ENCODE data around the gene TECPR2.
A peak's percentile ranks its signal among the peaks of the same experiment; 100 is the strongest.

DNA sequence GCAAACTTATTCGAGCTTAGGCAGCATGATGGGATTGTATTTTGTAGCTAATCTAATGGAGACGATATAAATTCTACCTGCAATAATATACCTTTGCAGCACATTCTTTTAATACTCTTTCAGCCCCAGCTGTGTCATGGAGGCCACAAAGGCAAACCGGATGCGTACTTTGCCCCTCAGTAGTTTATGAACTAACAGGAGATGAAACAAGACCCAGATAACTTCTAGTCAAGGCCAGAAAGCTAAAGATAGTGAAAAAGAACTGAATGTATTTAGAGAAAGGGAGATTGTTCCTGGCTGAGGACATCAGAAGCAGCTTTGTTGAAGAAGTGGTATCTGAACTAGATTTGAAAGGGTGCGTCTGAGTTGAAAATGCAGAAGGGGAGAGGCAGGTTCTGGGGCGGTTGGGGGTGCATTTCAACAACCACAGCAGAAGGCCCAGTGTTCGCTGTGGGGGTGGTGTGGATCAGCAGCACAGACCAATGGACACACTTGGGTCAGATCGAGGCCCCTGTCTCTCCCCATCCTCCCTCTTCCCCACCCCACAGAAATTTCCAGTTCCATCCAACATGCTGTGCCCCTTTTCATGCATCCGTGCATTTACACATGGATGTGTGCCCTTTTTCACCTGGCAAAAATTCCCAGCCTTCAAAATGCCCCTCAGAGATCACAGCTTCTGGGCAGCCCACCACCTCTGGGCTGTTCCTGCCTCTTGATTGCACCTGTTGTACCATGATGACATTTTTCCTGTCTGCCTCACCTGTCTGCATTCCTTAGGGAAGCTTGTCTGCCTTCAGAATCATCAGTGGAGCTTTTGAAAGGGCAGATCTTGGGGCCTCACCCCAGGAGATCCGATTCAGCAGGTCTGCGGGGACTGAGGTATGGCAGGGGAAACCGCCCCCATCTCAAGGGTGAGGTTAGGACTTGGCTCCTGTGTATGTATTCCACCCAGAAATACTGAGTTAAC, 41.0 kb upstream of the TECPR2 start:
- TF ChIP-seq KDM1A (CRISPR knock-in tag; IDR thresholded peaks at IDR 0.05) (no peak), EZH2 (conservative IDR thresholded peaks at IDR 0.05; ENCODE audit: low read depth, low read length) (no peak), NR3C1 (CRISPR knock-in tag; IDR thresholded peaks at IDR 0.05) (no peak), ZSCAN9 (CRISPR knock-in tag; IDR thresholded peaks at IDR 0.05; ENCODE audit: borderline replicate concordance) (no peak), GTF2F1 (IDR thresholded peaks at IDR 0.05; ENCODE audit: low read length) (no peak)
- TF ChIP-seq, protein P1, sequence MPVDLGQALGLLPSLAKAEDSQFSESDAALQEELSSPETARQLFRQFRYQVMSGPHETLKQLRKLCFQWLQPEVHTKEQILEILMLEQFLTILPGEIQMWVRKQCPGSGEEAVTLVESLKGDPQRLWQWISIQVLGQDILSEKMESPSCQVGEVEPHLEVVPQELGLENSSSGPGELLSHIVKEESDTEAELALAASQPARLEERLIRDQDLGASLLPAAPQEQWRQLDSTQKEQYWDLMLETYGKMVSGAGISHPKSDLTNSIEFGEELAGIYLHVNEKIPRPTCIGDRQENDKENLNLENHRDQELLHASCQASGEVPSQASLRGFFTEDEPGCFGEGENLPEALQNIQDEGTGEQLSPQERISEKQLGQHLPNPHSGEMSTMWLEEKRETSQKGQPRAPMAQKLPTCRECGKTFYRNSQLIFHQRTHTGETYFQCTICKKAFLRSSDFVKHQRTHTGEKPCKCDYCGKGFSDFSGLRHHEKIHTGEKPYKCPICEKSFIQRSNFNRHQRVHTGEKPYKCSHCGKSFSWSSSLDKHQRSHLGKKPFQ (CRISPR knock-in tag; IDR thresholded peaks at IDR 0.05; ENCODE audit: insufficient replicate concordance) = peak; percentile 29
- TF ChIP-seq, protein P2, sequence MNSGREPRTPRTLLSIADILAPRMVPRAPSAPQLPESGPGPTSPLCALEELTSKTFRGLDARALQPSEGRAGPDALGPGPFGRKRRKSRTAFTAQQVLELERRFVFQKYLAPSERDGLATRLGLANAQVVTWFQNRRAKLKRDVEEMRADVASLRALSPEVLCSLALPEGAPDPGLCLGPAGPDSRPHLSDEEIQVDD (CRISPR knock-in tag; IDR thresholded peaks at IDR 0.05; ENCODE audit: borderline replicate concordance) = no peak
